ENCODE data around the gene S100A2.

Gene S100A2

GRCh38 chr1:153573351-153573750 lies 7.7 kb upstream of the S100A2 start:
- in situ Hi-C loops (cut with MboI; ENCODE audit: low sequenced_read_pairs, unreplicated experiment), result loop anchor here (5.0 kb wide), 1 partner anchor 61 kb away; no protein-coding TSS in a partner anchor
- no peak for TF ChIP-seq CTCF (IDR thresholded peaks at IDR 0.05; ENCODE audit: borderline replicate concordance, control extremely low read depth, extremely low read depth, insufficient read depth, missing control alignments)
- DNase-seq (ENCODE audit: low spot score), result no peak

DNA sequence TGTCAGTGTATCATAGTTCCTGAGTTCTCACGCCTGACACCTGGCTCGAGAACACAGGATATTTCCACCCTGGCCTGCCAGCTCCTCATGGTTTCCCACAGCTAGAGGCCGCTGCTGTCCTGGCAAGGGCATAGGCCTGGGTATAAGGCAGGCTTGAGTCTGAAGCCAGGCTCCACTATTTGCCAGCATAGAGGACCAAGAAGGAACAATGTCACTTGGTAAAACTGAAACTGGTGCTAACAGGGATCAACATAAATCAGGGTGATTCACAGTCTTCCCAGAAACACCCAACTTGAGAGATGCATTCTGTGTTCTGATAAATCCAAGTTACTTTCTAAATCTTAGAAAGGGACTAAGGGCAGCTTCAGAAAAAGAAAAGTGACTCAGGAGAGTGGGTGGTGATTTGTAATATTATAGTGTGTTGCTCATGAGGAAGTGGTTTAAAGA lies 6.9 kb upstream of the S100A2 start:
- peak; percentile 70 for TF ChIP-seq CTCF (IDR thresholded peaks at IDR 0.05; ENCODE audit: borderline replicate concordance, control extremely low read depth, extremely low read depth, insufficient read depth, missing control alignments)
- in situ Hi-C loops (cut with MboI; ENCODE audit: low sequenced_read_pairs, unreplicated experiment), result loop anchor here (5.0 kb wide), 1 partner anchor 60 kb away; no protein-coding TSS in a partner anchor
- peak; percentile 74 for DNase-seq (ENCODE audit: low spot score)

DNA sequence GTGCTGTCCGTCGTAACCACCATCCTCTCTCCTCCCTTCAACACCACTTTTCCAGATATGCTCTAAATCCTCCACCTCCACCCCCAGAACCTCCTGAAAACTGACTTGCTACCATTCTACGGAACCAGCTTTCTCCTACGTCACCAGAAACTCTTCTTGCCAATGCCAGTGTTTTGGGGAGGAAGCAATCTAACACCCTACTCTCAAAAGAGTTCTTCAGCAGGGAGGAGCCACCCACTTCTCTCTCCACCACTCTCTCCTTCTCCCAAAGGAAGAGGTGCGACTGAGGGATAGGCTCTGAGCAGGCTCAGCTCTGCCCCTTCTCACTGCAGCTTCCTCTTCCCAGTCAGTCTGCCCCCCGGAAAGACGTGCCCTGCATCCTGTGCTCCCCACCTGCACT lies 6.1 kb upstream of the S100A2 start:
- no peak for TF ChIP-seq CTCF (IDR thresholded peaks at IDR 0.05; ENCODE audit: borderline replicate concordance, control extremely low read depth, extremely low read depth, insufficient read depth, missing control alignments)
- no peak for DNase-seq (ENCODE audit: low spot score)
- in situ Hi-C loops (cut with MboI; ENCODE audit: low sequenced_read_pairs, unreplicated experiment), result loop anchor here (5.0 kb wide), 1 partner anchor 59 kb away; no protein-coding TSS in a partner anchor

GRCh38 chr1:153570874-153571273 lies 5.2 kb upstream of the S100A2 start:
- no peak for TF ChIP-seq CTCF (IDR thresholded peaks at IDR 0.05; ENCODE audit: borderline replicate concordance, control extremely low read depth, extremely low read depth, insufficient read depth, missing control alignments)
- no peak for DNase-seq (ENCODE audit: low spot score)
- in situ Hi-C loops (cut with MboI; ENCODE audit: low sequenced_read_pairs, unreplicated experiment), result loop anchor here (5.0 kb wide), 1 partner anchor 59 kb away; no protein-coding TSS in a partner anchor

- no peak for TF ChIP-seq CTCF (IDR thresholded peaks at IDR 0.05; ENCODE audit: borderline replicate concordance, control extremely low read depth, extremely low read depth, insufficient read depth, missing control alignments)
- no peak for DNase-seq (ENCODE audit: low spot score)
- in situ Hi-C loops (cut with MboI; ENCODE audit: low sequenced_read_pairs, unreplicated experiment), result no loop called here
Observed at GRCh38 chr1:153569465-153569864, 3.8 kb upstream of the S100A2 start.

DNA sequence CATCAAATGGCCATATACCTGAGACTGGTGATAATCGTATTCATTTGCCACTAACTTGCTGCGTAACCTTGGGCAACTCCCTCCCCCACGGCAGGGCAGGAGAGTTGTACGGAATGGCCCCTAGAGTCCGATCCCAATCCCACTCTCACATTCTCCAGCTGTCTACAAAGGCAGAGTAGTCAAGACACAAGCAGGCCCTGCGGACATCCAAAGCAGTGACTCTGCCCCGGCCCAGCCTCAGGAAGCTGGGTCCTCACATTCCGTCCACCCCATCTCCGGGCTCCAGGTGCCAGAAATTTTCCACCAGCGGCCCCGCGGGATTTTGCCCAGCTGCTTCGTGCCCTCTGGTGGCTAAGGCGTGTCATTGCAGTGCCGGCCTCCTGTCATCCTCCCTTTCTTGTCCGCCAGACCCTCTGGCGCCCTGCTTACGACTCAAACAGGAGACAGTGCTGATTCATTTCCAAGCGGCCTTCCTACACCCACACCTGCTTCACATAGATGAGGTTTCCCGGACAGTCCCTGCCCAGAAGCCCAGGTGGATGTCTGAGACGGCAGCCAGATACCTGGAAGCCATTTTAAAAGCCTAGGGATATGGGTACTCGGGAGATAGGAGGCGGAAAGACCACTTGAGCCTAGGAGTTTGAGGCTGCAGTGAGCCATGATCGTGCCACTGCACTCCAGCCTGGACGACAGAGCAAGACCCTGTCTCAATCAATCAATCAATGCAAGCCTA lies 2.9 kb upstream of the S100A2 start:
- peak; percentile 90 for DNase-seq (ENCODE audit: low spot score)
- in situ Hi-C loops (cut with MboI; ENCODE audit: low sequenced_read_pairs, unreplicated experiment), result no loop called here

More for the DNA sequence above, 2.9 kb upstream of the S100A2 start:
- peak; percentile 94 for TF ChIP-seq CTCF (IDR thresholded peaks at IDR 0.05; ENCODE audit: borderline replicate concordance, control extremely low read depth, extremely low read depth, insufficient read depth, missing control alignments)
